Stimulated activated CD4-positive, alpha-beta T cell treated with anti-CD3 and anti-CD28 coated beads, TNF-alpha, amount 100 ng/mL, for 4 hours (primary cell): ENCODE data around the gene TAS2R42.

Source experiments
- DNase-seq, 3 experiments: peaks; one replicate each; pipeline ENCODE4 v3.0.0-alpha.2; 2020; ENCODE audit warnings: low read depth in 3 of 3

TAS2R42 gene

GRCh38 chr12:11144297-11144696 lies 42.4 kb downstream of the TAS2R42 start:
- DNase-seq, result no peak

- DNase-seq, result no peak
Observed at GRCh38 chr12:11143352-11143751, 43.4 kb downstream of the TAS2R42 start.

- DNase-seq, result no peak
Observed at GRCh38 chr12:11136075-11136474, 50.7 kb downstream of the TAS2R42 start.
